ENCODE measurements around the gene TBX21.

Gene TBX21

GRCh38 chr17:47781397-47781796 lies 48.4 kb downstream of the TBX21 start:
- Histone ChIP-seq H3K36me3 (ENCODE audit: control insufficient read depth in 2 of 2, insufficient read depth in 1 of 2, low read length in 2 of 2) (no peaks in the 10 kb centered on the region), H3K9me3 (ENCODE audit: control insufficient read depth, insufficient read depth, low read depth, low read length) (no peaks in the 10 kb centered on the region), H3K4me1 (ENCODE audit: control insufficient read depth, insufficient read depth, low read length) (no peaks in the 10 kb centered on the region), H3K4me3 (ENCODE audit: low read depth, low read length) (no peak overlapping the region), H3K27ac (ENCODE audit: extremely low read depth, low read depth, low read length) (no peak overlapping the region)
- ChIA-PET POLR2A (no interaction called here), CTCF (interaction anchor here (0.6 to 1.4 kb wide), 6 partner anchors 9 to 108 kb away, joined by 3 to 6 read pairs (median 3); partner anchors contain the start of gene SCRN2)
- TF ChIP-seq HOXD13 (CRISPR knock-in tag; IDR thresholded peaks at IDR 0.05; ENCODE audit: borderline replicate concordance) (no peak), REST (tag by site-specific recombination; IDR thresholded peaks at IDR 0.05) (no peak), ZNF280C (tag by site-specific recombination; IDR thresholded peaks at IDR 0.05) (no peak), ZNF791 (tag by site-specific recombination; IDR thresholded peaks at IDR 0.05) (no peak), ZFP69B (tag by site-specific recombination; IDR thresholded peaks at IDR 0.05) (no peak), ZNF561 (tag by site-specific recombination; IDR thresholded peaks at IDR 0.05; ENCODE audit: borderline replicate concordance) (no peak), ATF2 (tag by site-specific recombination; IDR thresholded peaks at IDR 0.05; ENCODE audit: low read depth) (no peak), GLIS2 (tag by site-specific recombination; IDR thresholded peaks at IDR 0.05) (no peak), WT1 (tag by site-specific recombination; IDR thresholded peaks at IDR 0.05) (no peak), PRDM4 (tag by site-specific recombination; IDR thresholded peaks at IDR 0.05) (no peak), ZNF366 (tag by site-specific recombination; conservative IDR thresholded peaks at IDR 0.05) (no peak), YY2 (tag by site-specific recombination; IDR thresholded peaks at IDR 0.05) (no peak), ZNF692 (tag by site-specific recombination; IDR thresholded peaks at IDR 0.05) (no peak), REPIN1 (tag by site-specific recombination; IDR thresholded peaks at IDR 0.05; ENCODE audit: low read depth) (no peak), OSR2 (tag by site-specific recombination; IDR thresholded peaks at IDR 0.05) (no peak), ZNF426 (tag by site-specific recombination; IDR thresholded peaks at IDR 0.05) (no peak), ZNF221 (tag by site-specific recombination; IDR thresholded peaks at IDR 0.05; ENCODE audit: borderline replicate concordance) (no peak)

All from HEK293 (cell line).